22Rv1 (cell line): ENCODE results near the gene HAUS3.

ENCODE experiments used
- CTCF ChIP-seq: fragments of 450-650 bp; IDR thresholded peaks from 2 replicates; pipeline ENCODE4 v1.5.1; 2017; ENCODE audit warnings: mild to moderate bottlenecking
- ZFX ChIP-seq: fragments of 450-650 bp; IDR thresholded peaks from 2 replicates; pipeline ENCODE4 v1.6.1; 2017; ENCODE audit warnings: antibody characterized with exemption, borderline replicate concordance

DNA sequence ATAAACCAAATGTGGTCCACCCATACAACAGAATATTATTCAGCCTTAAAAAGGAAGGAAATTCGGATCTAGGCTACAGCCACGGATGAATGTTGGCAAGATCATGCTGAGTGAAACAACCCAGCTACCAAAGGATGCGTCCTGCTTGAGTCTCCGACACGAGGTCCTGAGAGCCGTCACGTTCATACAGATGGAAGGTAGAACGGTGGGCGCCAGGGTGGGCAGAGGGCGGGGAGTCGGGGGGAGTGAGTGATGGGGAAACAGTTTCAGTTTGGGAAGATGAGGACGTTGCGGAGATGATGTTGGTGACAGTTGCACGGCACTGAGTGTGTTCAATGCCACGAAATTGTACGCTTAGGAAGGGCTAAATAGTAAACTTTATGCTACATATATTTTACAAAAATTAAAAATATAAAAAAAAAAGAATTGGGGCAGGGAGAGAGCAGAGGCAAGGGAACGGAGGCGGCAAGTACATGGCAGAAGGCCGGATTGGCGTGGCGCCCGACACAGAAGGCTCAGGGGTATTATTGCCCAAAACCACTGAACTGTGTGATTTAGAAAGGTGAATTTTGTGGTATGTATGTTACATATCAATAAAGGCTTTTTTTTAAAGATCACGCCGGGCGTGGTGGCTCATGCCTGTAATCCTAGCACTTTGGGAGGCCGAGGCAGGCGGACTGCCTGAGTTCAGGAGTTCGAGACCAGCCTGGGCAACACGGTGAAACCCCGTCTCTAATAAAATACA, 34.8 kb upstream of the HAUS3 start:
- TF ChIP-seq CTCF, result no peak
- TF ChIP-seq ZFX, result no peak
